ENCODE data around the gene RAB5IF.
A peak's percentile ranks its signal among the peaks of the same experiment; 100 is the strongest.
"Not testable (repeated sequence)": the region's sequence is repeated elsewhere in the genome, so short reads cannot be mapped to it uniquely, and the experiment has no call there.

RAB5IF gene

DNA sequence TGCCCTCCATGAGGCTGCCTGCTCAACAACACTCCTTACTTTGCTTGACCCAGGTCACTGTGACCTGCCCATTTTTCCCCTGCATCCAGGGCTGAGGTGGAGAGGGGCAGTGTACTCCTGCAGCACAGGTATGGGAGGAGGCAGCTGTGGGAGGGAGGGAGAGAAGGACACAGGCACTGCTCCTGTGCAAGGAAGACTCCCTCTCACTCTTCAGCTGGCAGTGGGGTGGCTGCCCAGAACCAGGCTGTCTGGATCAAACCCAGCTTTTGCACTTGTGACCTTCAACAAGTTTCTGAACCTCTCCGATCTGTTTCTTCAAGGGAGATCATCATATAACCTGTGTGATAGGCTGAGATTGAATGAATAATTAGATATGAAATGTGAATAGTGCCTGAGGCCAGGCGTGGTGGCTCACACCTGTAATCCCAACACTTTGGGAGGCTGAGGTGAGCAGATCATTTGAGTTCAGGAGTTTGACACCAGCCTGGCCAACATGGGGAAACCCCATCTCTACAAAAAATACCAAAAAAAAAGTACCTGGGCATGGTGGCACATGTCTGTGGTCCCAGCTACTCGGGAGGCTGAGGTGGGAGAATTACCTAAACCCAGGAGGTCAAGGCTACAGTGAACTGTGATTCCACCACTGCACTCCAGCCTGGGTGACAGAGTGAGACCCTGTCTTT lies 18.1 kb upstream of the RAB5IF start:
- no peak for DNase-seq

DNA sequence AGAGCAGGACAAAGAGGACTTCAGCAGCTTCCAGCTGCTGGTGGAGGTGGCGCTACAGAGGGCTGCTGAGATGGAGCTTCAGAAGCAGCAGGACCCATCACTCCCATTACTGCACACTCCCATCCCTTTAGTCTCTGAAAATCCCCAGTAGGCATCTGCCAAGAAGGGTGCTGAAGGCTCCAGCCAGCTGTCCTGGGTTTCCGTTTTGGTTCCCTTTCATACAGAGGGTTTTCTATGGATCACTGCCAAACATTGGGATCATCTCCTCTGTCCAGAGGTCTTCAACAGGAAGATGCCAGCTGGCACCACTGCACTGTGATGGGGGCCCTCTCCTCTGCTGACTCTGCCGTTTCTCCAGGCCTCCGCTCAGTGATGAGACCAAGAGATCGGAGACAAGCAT lies 14.3 kb upstream of the RAB5IF start:
- DNase-seq: no peak

DNA sequence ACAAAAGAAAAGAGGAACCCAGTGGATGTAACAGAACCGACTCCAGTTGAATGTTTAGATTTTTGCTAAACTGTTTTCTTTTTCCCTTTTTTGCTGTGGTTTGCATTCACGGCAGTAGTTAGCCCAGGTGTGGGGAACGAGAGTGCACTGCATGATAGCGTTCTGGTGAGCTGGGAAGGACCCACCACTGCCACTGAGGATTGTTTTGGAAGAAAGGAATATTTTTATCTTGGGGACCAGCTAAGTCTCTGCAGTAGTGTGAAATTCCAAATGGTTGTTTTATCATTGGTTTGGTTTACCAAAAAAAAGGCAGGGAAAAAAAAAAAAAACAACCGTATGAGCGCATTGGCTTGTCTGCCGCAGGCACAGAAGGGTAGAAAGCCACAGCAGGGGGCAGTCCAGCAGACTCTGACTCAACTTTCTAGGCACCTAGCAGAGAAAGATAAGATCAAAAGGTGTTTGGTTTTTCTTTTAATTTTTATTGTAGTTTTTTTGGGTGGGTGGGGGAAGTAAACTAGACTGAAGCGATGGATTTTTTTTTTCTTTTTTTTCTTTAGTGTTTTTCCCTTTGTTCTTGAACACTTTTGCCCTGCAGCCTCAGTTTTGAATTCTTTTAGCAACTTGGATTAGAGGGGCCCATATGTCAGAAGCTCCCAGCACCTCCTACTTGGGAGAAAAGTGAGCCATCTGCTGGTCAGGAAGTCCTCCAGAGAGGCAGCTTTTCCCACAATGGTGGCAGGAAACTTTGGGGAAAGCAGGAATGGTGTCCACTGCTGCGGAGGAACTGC lies 13.5 kb upstream of the RAB5IF start:
- DNase-seq: peak; percentile 45

DNA sequence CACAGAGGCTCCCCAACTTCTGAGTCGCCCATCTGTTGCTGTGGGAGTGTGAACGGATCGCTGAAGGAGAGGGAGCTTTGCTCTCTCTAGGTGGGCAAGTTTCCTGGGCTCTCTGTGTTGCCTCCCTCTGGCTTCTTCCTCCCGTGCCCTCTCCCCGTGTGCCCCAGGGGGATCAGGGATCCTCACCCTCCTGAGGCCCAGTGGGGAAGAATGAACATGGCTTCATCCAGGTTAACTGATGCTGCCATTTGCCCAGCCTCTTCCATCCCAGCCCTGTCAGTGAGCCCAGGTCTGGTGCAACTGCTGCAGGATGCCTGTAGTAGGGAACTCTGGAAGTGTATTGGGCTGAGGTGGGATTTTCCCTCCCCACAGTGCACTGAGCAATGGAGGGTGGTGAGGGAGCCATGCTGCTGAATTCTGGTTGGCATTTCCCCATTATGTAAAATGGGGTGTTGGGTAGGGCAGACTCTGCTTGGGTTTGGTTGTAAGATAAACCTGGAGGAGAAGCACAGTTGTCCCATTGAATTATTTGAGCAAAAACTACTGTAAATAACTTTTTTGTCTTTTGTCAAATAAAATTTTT lies 12.1 kb upstream of the RAB5IF start:
- no peak for DNase-seq

DNA sequence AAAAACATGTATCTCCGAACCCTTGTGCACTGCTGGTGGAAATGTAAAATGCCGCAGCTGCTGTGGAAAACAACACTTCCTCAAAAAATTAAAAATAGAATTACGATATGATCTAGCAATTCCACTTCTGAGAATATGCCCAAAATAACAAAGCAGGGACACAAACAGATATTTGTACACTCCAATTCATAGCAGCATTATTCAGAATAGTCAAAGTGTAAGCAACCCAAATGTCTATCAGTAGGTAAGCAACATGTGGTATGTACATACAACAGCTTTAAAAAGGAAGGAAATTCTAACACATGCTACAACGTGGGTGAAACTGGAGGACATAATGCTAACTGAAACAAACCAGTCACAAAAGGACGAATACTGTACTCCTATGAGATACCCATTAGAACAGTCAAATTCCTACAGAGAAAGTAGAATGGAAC lies 5.7 kb upstream of the RAB5IF start:
- no peak for DNase-seq

DNA sequence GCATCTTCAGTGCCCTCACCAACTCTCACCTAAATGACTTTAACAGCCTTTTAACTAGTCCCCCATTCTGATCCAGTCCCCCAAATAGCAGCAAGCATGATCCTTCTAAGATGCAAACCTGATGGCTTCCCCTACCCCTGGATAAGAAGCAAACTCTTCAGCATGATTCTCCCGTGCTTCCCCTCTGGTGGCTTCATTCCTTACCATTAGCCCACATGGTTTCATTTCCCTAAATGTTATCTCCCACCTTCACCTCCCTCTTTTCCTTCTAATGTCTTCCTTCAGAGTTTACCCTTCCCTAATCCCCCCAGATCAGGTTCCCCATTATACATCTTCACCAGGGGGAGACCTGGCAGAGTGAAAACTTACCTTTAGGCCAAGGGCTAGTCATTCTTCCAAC lies 4.0 kb upstream of the RAB5IF start:
- no peak for DNase-seq

DNA sequence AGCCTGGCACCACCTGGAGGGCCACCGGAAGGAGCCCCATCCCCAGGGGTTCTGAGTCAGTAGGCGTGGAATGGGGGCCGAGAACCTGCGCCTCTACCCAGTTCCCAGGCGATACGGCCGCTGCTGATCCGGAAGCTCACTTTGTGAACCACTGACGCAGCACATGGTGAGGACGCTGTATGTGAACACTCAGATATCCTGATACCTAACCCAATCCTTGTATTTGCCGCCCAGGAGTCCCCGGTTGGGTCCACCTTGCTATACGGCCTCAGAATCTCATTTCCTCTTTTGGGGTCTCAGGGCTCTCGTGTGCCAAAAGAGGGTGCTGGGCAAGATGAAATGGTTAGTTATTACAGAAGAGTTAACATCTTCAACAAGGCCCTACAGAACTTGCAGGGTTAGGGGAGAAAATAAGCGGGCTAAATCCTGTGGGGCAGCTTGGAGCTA lies 604 bp upstream of the RAB5IF start:
- no peak for DNase-seq

DNA sequence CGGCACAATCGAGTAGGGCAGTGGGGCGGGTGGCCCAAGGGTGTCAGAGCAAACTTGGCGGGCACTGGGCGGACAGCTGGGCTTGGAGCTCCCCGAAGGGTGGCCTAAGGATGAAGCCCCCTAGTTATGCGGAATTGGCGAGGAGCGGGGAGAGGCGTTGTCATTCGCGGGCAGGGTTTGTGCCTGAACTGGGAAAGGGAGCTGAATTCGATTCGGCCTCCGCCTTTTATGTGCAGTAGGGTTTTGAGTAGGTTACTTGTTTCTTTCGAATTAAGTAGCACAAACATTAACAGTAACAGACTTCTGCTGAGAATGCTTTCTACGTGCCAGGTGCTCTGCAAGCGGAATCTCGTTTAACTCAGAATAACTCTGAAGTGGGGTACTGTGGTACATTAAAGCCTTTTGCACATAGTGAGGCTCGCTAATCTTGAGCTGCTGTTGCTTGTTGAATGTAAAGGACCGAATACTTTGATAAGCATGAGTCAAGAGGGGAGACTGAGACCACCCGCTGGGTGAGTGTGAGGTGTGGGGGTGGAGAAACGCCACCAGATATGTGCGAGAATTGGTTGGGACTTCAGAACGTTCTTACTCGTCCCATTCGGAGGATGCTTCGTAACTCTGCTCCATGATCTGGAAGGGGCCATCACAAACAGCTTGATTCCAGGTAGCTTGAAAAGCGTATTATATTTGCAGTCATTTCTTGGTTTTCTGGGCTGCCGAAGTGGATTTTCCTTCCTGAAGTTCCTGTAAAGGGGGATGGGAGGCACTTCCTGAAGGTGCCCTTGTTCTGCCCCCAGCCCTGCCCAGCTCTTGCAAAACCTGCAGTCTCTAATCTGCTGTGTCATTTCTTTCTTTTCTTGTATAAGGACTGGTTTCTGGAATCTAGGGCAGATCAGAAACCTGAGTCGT lies 833 bp downstream of the RAB5IF start:
- no peak for DNase-seq

DNA sequence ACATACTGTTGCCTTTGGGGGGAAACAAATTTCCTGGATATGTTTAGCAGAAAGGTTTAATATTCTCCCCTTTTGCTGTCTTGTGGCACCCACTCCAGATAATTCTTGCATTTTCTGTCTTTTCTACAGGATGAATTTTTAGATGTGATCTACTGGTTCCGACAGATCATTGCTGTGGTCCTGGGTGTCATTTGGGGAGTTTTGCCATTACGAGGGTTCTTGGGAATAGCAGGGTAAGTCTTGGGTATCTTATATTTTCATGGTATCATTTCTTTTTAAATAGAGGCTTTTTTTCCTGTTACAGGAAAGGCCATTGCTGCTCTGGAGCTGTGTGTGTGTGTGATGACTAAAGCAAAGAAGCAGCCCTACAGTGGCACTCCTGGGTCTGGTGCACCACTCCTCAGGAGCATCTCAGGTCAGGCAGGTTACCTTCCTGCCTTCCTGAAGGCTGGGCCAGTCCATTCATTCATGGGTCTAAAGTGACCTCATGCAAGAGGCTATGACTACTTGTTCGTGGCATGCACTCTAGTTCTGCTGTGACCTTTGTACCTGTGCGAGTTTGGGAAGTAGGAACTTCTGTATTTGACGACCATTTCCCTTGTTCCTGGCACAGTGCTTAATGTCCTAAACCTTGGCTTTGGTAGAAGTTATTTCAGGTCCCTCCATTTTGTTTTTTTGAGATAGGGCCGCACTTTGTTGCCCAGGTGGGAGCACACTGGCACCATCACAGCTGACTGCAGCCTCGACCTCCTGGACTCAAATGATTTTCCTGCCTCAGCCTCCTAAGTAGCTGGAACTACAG lies 2.2 kb downstream of the RAB5IF start:
- DNase-seq: no peak

DNA sequence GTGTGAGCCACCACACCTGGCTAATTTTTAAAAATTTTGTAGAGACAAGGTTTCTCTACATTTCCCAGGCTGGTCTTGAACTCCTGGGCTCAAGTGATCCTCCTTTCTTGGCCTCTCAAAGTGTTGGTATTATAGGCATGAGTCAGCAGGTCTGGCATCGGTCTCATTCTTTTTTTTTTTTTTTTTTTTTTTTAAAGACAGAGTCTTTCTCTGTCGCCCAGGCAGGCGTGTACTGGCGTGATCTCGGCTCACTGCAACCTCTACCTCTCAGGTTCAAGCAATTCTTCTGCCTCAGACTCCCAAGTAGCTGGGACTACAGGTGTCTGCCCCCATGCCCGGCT lies 2.8 kb downstream of the RAB5IF start:
- not testable (repeated sequence) for DNase-seq

DNA sequence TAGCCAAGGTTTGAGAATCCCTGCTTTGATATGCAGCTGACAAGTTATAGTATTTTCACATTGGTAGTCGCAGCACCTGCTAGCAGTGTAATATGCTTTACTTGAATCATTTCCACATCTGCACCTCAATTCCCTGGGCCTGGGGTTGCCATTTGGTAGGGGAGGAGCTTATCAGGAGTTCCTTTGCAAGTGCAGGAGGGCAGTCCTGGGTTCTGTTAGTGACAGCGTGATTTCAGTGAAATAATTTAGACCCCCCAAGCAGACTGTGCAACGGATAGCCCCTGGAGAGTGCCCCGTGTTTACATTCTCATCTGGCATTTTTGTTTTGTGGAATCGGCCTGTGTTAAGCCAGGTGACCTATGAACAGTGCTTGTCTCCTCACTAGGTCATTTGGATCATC lies 6.0 kb downstream of the RAB5IF start:
- DNase-seq: no peak

DNA sequence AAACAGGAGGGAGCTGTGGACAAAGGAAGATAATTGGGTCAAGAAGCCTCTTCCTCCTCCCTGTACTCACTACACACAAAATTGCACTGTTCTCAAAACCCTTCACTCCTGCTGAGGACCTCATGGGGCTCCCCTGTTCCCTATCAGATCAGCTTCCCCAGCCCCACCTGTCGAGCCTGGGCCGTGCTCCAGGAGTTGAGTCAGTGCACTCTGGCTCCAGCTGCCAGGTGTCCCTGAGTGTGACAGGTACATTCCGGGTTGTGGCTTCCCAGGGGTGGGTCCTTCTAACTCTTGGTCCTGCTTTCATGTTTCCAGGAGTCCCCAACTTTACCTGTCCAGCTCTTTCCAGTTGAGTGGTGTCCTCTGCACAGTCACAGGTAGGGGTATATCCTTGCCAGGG lies 8.4 kb downstream of the RAB5IF start:
- DNase-seq: peak; percentile 93

DNA sequence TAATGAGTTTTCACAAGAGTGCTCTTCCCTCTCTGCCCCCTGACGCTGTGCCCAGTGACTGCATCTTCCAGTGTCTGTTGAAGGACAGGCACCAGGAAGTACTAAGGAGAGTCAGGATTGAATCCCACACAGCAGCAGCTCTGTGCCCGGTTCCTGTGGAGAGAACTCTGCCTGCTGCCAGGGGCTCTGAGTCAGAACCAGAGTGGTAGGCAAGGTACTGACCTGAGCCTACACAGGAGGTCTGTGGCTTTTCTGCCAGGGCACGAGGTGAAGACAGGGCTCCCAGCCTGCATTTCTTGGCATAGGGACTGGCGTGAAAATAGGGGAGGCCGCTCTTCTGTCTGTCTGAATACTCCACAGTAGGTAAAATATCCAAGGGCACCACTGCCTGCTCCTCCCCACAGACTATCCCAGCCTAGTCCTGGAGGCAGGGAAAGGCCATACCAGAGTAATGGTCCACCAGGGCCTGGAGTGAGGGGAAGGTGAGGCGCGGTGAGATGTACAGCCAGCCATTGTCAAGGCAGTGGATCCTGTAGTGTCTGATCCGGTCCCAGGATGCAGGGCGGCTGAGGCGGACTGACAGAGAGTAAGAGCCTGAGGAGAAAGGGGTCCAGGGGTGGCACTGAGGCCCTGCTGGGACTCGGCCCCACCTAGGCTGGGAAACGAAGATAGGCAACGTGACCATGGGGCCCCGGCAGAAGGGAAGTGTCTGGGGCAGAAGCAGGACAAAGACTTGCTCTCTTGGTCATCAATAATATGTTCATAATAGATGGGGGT lies 9.4 kb downstream of the RAB5IF start:
- DNase-seq: no peak

DNA sequence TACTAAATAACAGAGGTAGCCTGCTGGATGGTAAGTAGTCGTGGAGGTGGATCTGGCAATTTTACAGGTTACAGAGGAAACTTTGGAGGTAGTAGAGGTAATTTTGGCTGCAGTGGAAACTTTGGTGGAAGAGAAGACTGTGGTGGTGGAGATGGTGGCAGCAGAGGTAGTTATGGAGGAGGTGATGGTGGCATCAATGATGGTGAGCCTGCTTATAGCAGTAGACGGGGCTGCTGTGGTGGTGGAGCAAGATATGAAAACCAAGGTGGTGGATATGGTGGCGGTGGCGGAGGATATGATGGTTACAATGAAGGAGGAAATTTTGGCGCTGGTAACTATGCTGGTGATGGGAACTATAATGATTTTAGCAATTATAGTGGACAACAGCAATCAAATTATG lies 15.3 kb downstream of the RAB5IF start:
- DNase-seq: no peak

DNA sequence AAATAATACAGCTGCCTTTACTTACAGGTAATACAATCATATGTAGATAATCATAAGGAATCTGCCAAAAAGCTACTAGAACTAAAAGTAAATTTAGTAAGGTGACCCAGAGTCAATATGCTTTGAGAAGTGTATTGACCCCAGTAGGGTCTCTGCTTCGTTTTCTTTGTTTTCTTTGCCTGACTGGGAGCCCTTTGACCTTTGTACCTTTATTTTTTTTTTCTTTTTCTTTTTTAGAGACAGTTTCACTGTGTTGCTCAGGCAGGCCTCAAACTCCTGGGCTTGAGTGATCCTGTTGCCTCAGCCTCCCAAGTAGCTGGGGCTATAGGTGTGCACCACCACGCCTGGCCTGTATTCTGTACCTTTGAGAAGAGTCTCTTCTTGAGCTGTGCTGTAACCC lies 17.9 kb downstream of the RAB5IF start:
- no peak for DNase-seq

DNA sequence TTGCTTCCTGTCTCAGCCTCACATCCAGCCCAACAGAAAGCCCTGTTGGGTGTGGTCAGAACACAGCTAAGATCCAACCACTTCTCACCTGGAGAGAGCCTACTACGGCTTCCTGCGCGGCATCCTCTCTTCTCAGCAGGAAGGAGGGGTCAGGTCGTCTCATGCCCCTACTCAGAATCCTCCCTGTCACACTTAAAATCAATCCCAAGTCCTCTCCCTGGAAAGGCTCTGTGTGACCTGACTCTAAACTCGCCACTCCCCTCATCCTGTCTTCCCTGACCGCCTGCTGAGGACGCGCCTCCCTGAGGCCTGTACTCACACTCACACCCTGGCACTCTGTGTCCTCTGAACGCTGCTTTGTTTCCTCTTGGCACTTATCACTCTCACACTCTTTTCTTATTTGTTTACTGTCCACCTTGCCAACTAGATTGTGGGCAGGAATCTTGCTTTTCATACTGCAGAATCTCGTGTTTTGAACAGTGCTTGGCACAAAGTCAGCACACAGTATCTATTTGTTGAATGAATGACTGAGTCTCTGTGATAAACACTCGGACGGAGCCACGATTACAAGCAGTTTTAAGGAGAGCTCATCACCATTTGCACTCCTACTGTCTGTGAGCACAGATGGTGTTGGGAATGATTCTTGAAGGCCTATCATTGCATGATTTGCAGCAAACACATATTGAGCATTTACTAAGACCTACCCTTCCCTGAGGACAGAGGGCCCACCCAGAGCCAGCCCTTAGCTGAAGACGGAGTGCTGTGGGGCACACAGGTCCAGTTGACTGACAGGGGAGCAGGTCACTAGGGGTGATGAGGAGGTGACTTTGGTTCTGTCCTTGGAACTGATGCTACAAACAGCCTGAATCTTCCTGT lies 18.7 kb downstream of the RAB5IF start:
- DNase-seq: no peak

DNA sequence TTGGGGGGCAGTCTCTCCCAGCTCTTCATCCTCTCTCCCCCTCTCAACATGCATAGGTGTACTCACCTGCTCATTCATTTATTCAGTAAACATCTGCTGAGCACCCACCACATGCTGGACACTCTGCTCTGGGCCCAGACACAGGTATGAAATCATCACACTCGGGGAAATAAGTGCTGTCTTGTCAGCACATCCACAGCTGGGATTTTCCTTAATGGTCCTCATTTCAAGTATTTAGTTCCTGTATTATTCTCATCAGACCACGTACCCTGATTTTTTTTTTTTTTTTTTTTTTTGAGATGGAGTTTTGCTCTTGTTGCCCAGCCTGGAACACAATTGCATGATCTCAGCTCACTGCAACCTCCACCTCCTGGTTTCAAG lies 19.4 kb downstream of the RAB5IF start:
- DNase-seq: no peak

DNA sequence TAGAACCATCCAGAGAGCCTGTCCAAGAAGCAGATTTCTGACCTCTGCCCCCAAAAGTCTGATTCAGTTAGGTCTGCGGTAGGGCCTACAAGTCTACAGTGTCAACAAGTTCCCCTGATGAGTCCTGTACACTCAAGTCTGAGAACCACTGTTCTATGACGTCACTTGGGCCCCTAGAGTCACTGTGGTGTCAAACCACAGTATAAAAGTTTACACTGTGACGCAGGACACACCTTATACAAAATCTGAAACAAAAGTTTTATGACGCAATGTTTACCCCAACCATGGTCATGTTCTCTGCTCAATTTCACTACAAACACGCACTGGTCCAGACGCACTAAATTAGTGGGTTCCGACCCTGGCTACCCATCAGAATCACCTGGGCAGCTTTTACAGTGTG lies 22.5 kb downstream of the RAB5IF start:
- no peak for DNase-seq

DNA sequence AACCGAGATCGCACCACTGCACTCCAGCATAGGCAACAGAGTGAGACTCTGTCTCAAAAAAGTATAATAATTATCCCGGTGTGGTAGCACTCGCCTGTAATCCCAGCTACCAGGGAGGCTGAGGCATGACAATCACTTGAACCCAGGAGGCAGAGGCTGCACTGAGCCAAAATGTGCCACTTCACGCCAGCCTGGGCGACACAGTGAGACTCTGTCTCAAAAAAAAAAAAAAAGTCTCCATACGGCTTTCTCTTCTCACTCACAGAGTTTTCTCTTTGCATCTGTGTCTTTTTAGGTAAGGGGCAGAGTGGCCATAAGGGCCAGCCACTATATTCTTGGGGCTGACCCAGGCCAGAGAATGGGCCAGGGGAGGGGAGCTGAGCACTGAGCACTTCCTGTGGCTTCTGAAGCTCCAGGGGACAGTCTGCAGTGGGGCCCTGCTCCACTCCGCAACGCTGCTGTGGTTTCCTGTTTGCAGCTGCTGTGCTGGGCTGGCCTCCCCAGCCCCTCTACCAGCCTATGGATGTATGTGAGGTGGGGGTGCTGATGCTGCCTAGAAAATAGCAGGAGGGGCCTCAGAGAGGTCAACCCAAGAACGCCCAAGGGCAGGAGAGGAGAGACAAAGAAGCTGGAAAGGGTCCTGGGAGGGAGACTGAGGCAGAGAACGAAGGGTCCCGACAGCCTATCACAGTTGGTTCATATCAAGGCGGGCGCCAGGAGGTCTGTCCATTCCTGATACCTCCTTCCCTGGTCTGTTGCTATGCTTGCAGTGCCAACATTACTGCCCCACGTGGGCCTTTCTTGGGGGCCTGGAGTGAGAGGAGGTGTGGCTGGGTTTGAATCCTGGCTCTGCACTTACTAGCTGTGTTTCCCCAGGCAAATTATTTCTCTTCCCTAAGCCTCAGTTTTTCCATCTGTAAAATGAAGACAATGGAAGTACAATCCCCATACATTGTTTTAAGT lies 24.4 kb downstream of the RAB5IF start:
- DNase-seq: no peak

Measured in NCI-H345 (cell line).